GM23338 (cell line): ENCODE results near the gene CLIP1. TPM values are rescaled to one million over a fixed set of nuclear protein-coding genes. Genes with fewer than 3 reads are reported as not detected.

Experiments
- ATAC-seq: fragments of 200-7000 bp; cut with Tn5 transposase; 3 replicates; pipeline ENCODE4 v1.9.1; 2020
- DNase-seq: peaks from one replicate; pipeline ENCODE4 v3.0.0-alpha.2; 2015; ENCODE audit warnings: low spot score
- H2AFZ ChIP-seq: fragments of 200-600 bp; sonication (generic); 2 replicates; pipeline ENCODE4 v1.8.0; 2016; ENCODE audit warnings: antibody characterized with exemption, mild to moderate bottlenecking, moderate library complexity
- H3F3A ChIP-seq: fragments of 200-600 bp; sonication (generic); replicated peaks from 2 replicates; pipeline ENCODE4 v1.8.0; 2017; ENCODE audit warnings: antibody characterized with exemption, mixed run types, low read depth
- H3K27ac ChIP-seq: fragments of 200-600 bp; sonication (generic); 2 replicates; pipeline ENCODE4 v1.6.1; 2016; ENCODE audit warnings: low read depth
- H3K27me3 ChIP-seq: fragments of 200-600 bp; sonication (generic); 2 replicates; pipeline ENCODE4 v1.8.0; 2016; ENCODE audit warnings: mild to moderate bottlenecking, mixed run types, moderate library complexity; ENCODE audit not compliant: insufficient read depth
- H3K36me3 ChIP-seq: fragments of 200-600 bp; sonication (generic); 2 replicates; pipeline ENCODE4 v1.8.0; 2016; ENCODE audit warnings: mild to moderate bottlenecking; ENCODE audit not compliant: insufficient read depth
- H3K4me1 ChIP-seq: fragments of 200-600 bp; sonication (generic); 2 replicates; pipeline ENCODE4 v1.8.0; 2016; ENCODE audit warnings: mild to moderate bottlenecking, moderate library complexity; ENCODE audit not compliant: insufficient read depth
- H3K4me2 ChIP-seq: fragments of 200-600 bp; sonication (generic); 2 replicates; pipeline ENCODE4 v1.7.1; 2017; ENCODE audit warnings: mixed run types
- H3K4me3 ChIP-seq: fragments of 200-600 bp; sonication (generic); 2 replicates; pipeline ENCODE4 v1.6.1; 2016; ENCODE audit warnings: mixed run types
- H3K79me2 ChIP-seq: fragments of 200-600 bp; sonication (generic); replicated peaks from 2 replicates; pipeline ENCODE4 v1.8.0; 2017; ENCODE audit warnings: mild to moderate bottlenecking; ENCODE audit not compliant: insufficient read depth
- H3K9me2 ChIP-seq: fragments of 200-600 bp; sonication (generic); 2 replicates; pipeline ENCODE4 v1.8.0; 2017; ENCODE audit not compliant: insufficient read depth
- H4K20me1 ChIP-seq: fragments of 200-600 bp; sonication (generic); replicated peaks from 2 replicates; pipeline ENCODE4 v1.8.0; 2017; ENCODE audit warnings: mild to moderate bottlenecking; ENCODE audit not compliant: insufficient read depth
- H3K27ac Mint-ChIP-seq: 2 replicates; pipeline ENCODE4 v1.8.0; 2020; ENCODE audit warnings: inconsistent platforms, mild to moderate bottlenecking, moderate library complexity, mixed read lengths
- H3K27me3 Mint-ChIP-seq: 3 replicates; pipeline ENCODE4 v1.8.0; 2022; ENCODE audit warnings: low read depth, mild to moderate bottlenecking, moderate library complexity, mixed read lengths, inconsistent platforms; ENCODE audit not compliant: insufficient read depth, poor library complexity
- H3K36me3 Mint-ChIP-seq: 3 replicates; pipeline ENCODE4 v1.8.0; 2021; ENCODE audit warnings: low read depth, mild to moderate bottlenecking, inconsistent platforms, moderate library complexity, mixed read lengths
- H3K4me1 Mint-ChIP-seq: 3 replicates; pipeline ENCODE4 v1.8.0; 2020; ENCODE audit warnings: mild to moderate bottlenecking, inconsistent platforms, mixed read lengths
- H3K4me3 Mint-ChIP-seq: 3 replicates; pipeline ENCODE4 v1.8.0; 2021; ENCODE audit warnings: moderate library complexity, mild to moderate bottlenecking, inconsistent platforms, mixed read lengths
- H3K9me3 Mint-ChIP-seq: 3 replicates; pipeline ENCODE4 v1.8.0; 2020; ENCODE audit warnings: moderate library complexity, mild to moderate bottlenecking, inconsistent platforms, mixed read lengths
- CREB1 ChIP-seq: fragments of 250-450 bp; sonication (Bioruptor Pico); IDR thresholded peaks from 2 replicates; pipeline ENCODE4 v1.5.0; 2020; ENCODE audit warnings: low read depth, mild to moderate bottlenecking, moderate library complexity
- EZH2 ChIP-seq: fragments of 200-600 bp; sonication (generic); IDR thresholded peaks from one replicate; pipeline ENCODE4 v1.8.0; 2017; ENCODE audit warnings: antibody characterized with exemption, mild to moderate bottlenecking, low read depth; ENCODE audit not compliant: unreplicated experiment
- JUNB ChIP-seq: IDR thresholded peaks from one replicate; pipeline ENCODE4 v1.6.1; 2016; ENCODE audit warnings: antibody characterized with exemption; ENCODE audit not compliant: unreplicated experiment
- NANOG ChIP-seq: IDR thresholded peaks from 2 replicates; pipeline ENCODE4 v1.6.1; 2016; ENCODE audit warnings: antibody characterized with exemption, borderline replicate concordance
- POLR2AphosphoS5 ChIP-seq: IDR thresholded peaks from 2 replicates; pipeline ENCODE4 v1.6.1; 2016; ENCODE audit warnings: antibody characterized with exemption, low read depth
- STAT1 ChIP-seq: IDR thresholded peaks from one replicate; pipeline ENCODE4 v1.6.1; 2016; ENCODE audit warnings: antibody characterized with exemption; ENCODE audit not compliant: unreplicated experiment
- ZNF114 ChIP-seq: fragments of 250-450 bp; sonication (Bioruptor Pico); IDR thresholded peaks from 2 replicates; pipeline ENCODE4 v1.5.0; 2020; ENCODE audit warnings: mild to moderate bottlenecking, moderate library complexity
- ZNF331 ChIP-seq: fragments of 250-450 bp; sonication (Bioruptor Pico); IDR thresholded peaks from 2 replicates; pipeline ENCODE4 v1.5.0; 2020; ENCODE audit warnings: low read depth, mild to moderate bottlenecking, moderate library complexity
- polyA plus RNA-seq: library from polyadenylated mRNA; unstranded; fragments of >200 nt; fragmentation: Nextera tagmentation; extraction: Ambion mirVana; gene quantifications from 2 replicates; pipeline ENCODE4 v1.2.1, GENCODE V29; 2016
- total RNA-seq: library from RNA; depleted of rRNA; stranded (reverse); fragments of >200 nt; shearing (Covaris generic); gene quantifications from 2 replicates; pipeline ENCODE4 v1.2.3, GENCODE V29; 2014
- TF ChIP-seq, protein P1 (sequence below): IDR thresholded peaks from one replicate; pipeline ENCODE4 v1.6.1; 2018; ENCODE audit warnings: antibody characterized with exemption; ENCODE audit not compliant: unreplicated experiment
- TF ChIP-seq, protein P2 (sequence below): fragments of 250-450 bp; sonication (Bioruptor Pico); IDR thresholded peaks from 2 replicates; pipeline ENCODE4 v1.5.0; 2020; ENCODE audit warnings: mild to moderate bottlenecking, moderate library complexity

CLIP1 gene
- total and polyA plus RNA-seq, 2 experiments from 2014 or later, result 11.5 to 21.1 TPM

DNA sequence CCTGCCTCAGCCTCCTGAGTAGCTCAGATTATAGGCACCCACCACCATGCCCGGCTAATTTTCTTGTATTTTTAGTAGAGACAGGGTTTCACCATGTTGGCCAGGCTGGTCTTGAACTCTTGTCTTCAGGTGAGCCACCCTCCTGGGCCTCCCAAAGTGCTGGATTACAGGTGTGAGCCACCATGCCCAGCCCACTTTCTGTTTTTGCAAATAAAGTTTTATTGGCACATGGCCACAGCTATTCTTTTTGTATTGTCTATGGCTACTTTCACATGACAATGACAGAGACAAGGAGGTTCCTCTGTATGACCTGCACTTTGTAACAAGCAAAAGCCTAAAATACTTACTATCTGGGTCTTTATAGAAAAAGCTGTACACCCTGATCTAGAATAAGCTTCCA, 176.9 kb downstream of the CLIP1 start:
- no peak overlapping the region for H3K4me3 ChIP-seq
- H3K9me3 Mint-ChIP-seq, result no peaks in the 10 kb centered on the region; the same call in 2 of the 3 replicates
- no peak overlapping the region for H3K4me2 ChIP-seq
- H3K36me3 Mint-ChIP-seq, result peaks cover 14% of the 10 kb centered on the region
- H3K4me1 ChIP-seq, result no peaks in the 10 kb centered on the region
- no peak overlapping the region for H3K4me3 Mint-ChIP-seq
- H2AFZ ChIP-seq, result no peak overlapping the region
- H3K4me1 Mint-ChIP-seq, result no peaks in the 10 kb centered on the region
- H3K79me2 ChIP-seq, result no peaks in the 10 kb centered on the region; the same call in 1 of the 2 replicates
- no peaks in the 10 kb centered on the region; the same call in 1 of the 2 replicates for H4K20me1 ChIP-seq
- H3K27me3 Mint-ChIP-seq, result peaks cover 3% of the 10 kb centered on the region
- no peak overlapping the region for H3K27ac Mint-ChIP-seq
- DNase-seq (no peak), ATAC-seq (no peak)
- no peaks in the 10 kb centered on the region for H3K27me3 ChIP-seq
- peaks cover 3% of the 10 kb centered on the region; the same call in 1 of the 2 replicates for H3K36me3 ChIP-seq
- no peak overlapping the region for H3K27ac ChIP-seq
- TF ChIP-seq NANOG, result no peak
- TF ChIP-seq ZNF114 (CRISPR knock-in tag), result no peak
- no peak for TF ChIP-seq POLR2AphosphoS5
- no peak for TF ChIP-seq ZNF331 (CRISPR knock-in tag)
- TF ChIP-seq JUNB, result no peak
- no peaks in the 10 kb centered on the region for H3F3A ChIP-seq
- H3K9me2 ChIP-seq, result no peaks in the 10 kb centered on the region

GRCh38 chr12:122244565-122245371, 177.7 kb downstream of the CLIP1 start:
- peaks cover 21% of the 10 kb centered on the region for H3K36me3 Mint-ChIP-seq
- H3K27ac ChIP-seq, result no peak overlapping the region
- H3K4me1 ChIP-seq, result no peaks in the 10 kb centered on the region
- H3K27ac Mint-ChIP-seq, result no peak overlapping the region
- H3F3A ChIP-seq, result no peaks in the 10 kb centered on the region
- no peak overlapping the region for H3K4me3 ChIP-seq
- peaks cover 3% of the 10 kb centered on the region for H3K27me3 Mint-ChIP-seq
- no peaks in the 10 kb centered on the region; the same call in 2 of the 3 replicates for H3K9me3 Mint-ChIP-seq
- H3K36me3 ChIP-seq, result peaks cover 3% of the 10 kb centered on the region; the same call in 1 of the 2 replicates
- no peaks in the 10 kb centered on the region; the same call in 1 of the 2 replicates for H4K20me1 ChIP-seq
- H3K9me2 ChIP-seq, result no peaks in the 10 kb centered on the region
- H3K4me2 ChIP-seq, result no peak overlapping the region
- no peaks in the 10 kb centered on the region for H3K27me3 ChIP-seq
- H3K4me1 Mint-ChIP-seq, result no peaks in the 10 kb centered on the region
- no peaks in the 10 kb centered on the region; the same call in 1 of the 2 replicates for H3K79me2 ChIP-seq
- no peak overlapping the region for H3K4me3 Mint-ChIP-seq
- ATAC-seq (no peak), DNase-seq (no peak)
- no peak overlapping the region for H2AFZ ChIP-seq
- TF ChIP-seq, protein P1, sequence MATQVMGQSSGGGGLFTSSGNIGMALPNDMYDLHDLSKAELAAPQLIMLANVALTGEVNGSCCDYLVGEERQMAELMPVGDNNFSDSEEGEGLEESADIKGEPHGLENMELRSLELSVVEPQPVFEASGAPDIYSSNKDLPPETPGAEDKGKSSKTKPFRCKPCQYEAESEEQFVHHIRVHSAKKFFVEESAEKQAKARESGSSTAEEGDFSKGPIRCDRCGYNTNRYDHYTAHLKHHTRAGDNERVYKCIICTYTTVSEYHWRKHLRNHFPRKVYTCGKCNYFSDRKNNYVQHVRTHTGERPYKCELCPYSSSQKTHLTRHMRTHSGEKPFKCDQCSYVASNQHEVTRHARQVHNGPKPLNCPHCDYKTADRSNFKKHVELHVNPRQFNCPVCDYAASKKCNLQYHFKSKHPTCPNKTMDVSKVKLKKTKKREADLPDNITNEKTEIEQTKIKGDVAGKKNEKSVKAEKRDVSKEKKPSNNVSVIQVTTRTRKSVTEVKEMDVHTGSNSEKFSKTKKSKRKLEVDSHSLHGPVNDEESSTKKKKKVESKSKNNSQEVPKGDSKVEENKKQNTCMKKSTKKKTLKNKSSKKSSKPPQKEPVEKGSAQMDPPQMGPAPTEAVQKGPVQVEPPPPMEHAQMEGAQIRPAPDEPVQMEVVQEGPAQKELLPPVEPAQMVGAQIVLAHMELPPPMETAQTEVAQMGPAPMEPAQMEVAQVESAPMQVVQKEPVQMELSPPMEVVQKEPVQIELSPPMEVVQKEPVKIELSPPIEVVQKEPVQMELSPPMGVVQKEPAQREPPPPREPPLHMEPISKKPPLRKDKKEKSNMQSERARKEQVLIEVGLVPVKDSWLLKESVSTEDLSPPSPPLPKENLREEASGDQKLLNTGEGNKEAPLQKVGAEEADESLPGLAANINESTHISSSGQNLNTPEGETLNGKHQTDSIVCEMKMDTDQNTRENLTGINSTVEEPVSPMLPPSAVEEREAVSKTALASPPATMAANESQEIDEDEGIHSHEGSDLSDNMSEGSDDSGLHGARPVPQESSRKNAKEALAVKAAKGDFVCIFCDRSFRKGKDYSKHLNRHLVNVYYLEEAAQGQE, result no peak
- TF ChIP-seq POLR2AphosphoS5 (no peak), CREB1 (CRISPR knock-in tag) (no peak), EZH2 (no peak), STAT1 (no peak), JUNB (no peak), ZNF331 (CRISPR knock-in tag) (no peak), NANOG (no peak)
- TF ChIP-seq, protein P2, sequence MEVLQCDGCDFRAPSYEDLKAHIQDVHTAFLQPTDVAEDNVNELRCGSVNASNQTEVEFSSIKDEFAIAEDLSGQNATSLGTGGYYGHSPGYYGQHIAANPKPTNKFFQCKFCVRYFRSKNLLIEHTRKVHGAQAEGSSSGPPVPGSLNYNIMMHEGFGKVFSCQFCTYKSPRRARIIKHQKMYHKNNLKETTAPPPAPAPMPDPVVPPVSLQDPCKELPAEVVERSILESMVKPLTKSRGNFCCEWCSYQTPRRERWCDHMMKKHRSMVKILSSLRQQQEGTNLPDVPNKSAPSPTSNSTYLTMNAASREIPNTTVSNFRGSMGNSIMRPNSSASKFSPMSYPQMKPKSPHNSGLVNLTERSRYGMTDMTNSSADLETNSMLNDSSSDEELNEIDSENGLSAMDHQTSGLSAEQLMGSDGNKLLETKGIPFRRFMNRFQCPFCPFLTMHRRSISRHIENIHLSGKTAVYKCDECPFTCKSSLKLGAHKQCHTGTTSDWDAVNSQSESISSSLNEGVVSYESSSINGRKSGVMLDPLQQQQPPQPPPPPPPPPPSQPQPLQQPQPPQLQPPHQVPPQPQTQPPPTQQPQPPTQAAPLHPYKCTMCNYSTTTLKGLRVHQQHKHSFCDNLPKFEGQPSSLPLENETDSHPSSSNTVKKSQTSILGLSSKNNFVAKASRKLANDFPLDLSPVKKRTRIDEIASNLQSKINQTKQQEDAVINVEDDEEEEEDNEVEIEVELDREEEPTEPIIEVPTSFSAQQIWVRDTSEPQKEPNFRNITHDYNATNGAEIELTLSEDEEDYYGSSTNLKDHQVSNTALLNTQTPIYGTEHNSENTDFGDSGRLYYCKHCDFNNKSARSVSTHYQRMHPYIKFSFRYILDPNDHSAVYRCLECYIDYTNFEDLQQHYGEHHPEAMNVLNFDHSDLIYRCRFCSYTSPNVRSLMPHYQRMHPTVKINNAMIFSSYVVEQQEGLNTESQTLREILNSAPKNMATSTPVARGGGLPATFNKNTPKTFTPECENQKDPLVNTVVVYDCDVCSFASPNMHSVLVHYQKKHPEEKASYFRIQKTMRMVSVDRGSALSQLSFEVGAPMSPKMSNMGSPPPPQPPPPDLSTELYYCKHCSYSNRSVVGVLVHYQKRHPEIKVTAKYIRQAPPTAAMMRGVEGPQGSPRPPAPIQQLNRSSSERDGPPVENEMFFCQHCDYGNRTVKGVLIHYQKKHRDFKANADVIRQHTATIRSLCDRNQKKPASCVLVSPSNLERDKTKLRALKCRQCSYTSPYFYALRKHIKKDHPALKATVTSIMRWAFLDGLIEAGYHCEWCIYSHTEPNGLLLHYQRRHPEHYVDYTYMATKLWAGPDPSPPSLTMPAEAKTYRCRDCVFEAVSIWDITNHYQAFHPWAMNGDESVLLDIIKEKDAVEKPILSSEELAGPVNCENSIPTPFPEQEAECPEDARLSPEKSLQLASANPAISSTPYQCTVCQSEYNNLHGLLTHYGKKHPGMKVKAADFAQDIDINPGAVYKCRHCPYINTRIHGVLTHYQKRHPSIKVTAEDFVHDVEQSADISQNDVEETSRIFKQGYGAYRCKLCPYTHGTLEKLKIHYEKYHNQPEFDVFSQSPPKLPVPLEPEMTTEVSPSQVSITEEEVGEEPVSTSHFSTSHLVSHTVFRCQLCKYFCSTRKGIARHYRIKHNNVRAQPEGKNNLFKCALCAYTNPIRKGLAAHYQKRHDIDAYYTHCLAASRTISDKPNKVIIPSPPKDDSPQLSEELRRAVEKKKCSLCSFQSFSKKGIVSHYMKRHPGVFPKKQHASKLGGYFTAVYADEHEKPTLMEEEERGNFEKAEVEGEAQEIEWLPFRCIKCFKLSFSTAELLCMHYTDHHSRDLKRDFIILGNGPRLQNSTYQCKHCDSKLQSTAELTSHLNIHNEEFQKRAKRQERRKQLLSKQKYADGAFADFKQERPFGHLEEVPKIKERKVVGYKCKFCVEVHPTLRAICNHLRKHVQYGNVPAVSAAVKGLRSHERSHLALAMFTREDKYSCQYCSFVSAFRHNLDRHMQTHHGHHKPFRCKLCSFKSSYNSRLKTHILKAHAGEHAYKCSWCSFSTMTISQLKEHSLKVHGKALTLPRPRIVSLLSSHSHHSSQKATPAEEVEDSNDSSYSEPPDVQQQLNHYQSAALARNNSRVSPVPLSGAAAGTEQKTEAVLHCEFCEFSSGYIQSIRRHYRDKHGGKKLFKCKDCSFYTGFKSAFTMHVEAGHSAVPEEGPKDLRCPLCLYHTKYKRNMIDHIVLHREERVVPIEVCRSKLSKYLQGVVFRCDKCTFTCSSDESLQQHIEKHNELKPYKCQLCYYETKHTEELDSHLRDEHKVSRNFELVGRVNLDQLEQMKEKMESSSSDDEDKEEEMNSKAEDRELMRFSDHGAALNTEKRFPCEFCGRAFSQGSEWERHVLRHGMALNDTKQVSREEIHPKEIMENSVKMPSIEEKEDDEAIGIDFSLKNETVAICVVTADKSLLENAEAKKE (CRISPR knock-in tag), result no peak
